Measurements from ENCODE around the gene CCM2.
"Not testable (repeated sequence)": the region's sequence is repeated elsewhere in the genome, so short reads cannot be mapped to it uniquely, and the experiment has no call there.

The CCM2 gene

DNA sequence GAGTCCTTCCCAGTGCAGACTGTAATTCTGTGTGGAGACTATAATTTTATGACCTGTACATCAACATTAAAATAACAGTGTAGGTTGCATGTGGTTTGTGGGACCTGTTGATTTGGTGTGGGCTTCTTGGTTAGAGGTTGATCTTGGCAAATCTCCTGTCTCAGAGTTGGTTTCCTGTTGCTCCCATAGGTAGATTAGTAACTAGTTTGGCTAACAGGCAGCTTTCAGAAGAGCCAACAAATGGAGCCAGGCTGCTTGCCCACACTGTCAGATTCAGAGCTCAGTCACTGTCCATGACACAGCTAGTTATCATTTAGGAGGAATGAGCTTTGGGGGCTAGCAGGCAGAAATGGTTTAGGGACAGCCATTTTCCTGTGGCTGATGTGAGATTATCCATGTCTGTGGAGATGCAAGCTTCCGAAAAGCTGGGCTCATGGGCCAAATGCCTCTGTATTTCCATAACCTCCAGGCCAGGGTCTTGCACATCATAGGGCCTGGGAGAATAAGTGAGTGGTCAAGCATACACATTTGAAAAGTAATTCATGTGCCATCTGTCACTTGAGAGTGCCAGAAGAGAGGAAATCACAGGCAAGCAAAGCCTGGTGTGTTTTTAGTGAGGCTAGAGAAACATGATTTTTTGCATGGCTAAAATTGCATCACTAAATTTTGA lies 33.4 kb downstream of the CCM2 start:
- Histone ChIP-seq H3K36me3 (ENCODE audit: control insufficient read depth in 1 of 2, insufficient read depth in 2 of 2, low read length in 2 of 2) (peaks cover 3 to 7% of the 10 kb centered on the region in 2 donors), H3K27me3 (ENCODE audit: low read depth, low read length) (no peaks in the 10 kb centered on the region), H3K4me1 (ENCODE audit: control insufficient read depth in 1 of 2, insufficient read depth in 2 of 2, low read length in 2 of 2) (peaks cover 10% of the 10 kb centered on the region in 2 donors), H3K4me3 (ENCODE audit: low read depth in 1 of 2, low read length in 2 of 2) (no peak overlapping the region), H3K9me3 (ENCODE audit: control insufficient read depth in 1 of 2, low read length in 2 of 2) (no peaks in the 10 kb centered on the region), H3K27ac (ENCODE audit: low read length) (no peak overlapping the region)

DNA sequence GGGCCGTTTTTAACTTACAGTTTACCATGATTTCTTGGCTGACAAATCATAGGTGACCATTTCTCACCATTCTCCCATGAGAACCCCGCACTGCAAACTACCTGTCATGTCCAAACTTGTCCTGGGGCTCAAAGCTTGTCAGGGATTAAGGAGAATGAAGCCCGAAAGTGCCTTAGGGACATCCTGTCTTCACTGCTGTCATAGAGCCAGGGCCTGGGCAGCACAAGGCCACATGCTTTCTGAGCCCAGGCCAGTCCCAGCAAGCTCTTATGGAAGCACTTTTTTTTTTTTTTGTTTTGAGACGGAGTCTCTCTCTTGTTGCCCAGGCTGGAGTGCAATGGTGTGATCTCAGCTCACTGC lies 33.9 kb downstream of the CCM2 start:
- H3K9me3 ChIP-seq (ENCODE audit: control insufficient read depth in 1 of 2, low read length in 2 of 2), result no peaks in the 10 kb centered on the region
- H3K4me1 ChIP-seq (ENCODE audit: control insufficient read depth in 1 of 2, insufficient read depth in 2 of 2, low read length in 2 of 2), result peaks cover 10% of the 10 kb centered on the region in 2 donors
- H3K27me3 ChIP-seq (ENCODE audit: low read depth, low read length), result no peaks in the 10 kb centered on the region
- H3K4me3 ChIP-seq (ENCODE audit: low read depth in 1 of 2, low read length in 2 of 2), result no peak overlapping the region
- peaks cover 8 to 12% of the 10 kb centered on the region in 2 donors for H3K36me3 ChIP-seq (ENCODE audit: control insufficient read depth in 1 of 2, insufficient read depth in 2 of 2, low read length in 2 of 2)
- H3K27ac ChIP-seq (ENCODE audit: low read length), result no peak overlapping the region

DNA sequence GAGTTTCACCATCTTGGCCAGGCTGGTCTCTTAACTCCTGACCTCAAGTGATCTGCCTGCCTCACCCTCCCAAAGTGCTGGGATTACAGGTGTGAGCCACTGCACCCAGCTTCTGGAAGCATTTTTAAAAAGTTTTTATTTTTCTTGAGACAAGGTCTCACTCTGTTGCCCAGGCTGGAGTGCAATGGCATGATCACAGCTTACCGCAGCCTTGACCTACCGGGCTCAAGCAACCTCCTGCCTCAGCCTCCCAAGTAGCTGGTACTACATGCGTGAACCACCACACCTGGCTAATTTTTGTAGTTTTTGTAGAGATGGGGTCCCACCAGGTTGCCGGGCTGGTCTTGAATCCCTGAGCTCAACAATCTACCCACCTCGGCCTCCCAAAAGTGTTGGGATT lies 34.7 kb downstream of the CCM2 start:
- H3K4me1 ChIP-seq (ENCODE audit: control insufficient read depth in 1 of 2, insufficient read depth in 2 of 2, low read length in 2 of 2); H3K9me3 ChIP-seq (ENCODE audit: control insufficient read depth in 1 of 2, low read length in 2 of 2); H3K4me3 ChIP-seq (ENCODE audit: low read depth in 1 of 2, low read length in 2 of 2); H3K27ac ChIP-seq (ENCODE audit: low read length); H3K27me3 ChIP-seq (ENCODE audit: low read depth, low read length): not testable (repeated sequence)
- H3K36me3 ChIP-seq (ENCODE audit: control insufficient read depth in 1 of 2, insufficient read depth in 2 of 2, low read length in 2 of 2), result peaks cover 13 to 17% of the 10 kb centered on the region in 2 donors

DNA sequence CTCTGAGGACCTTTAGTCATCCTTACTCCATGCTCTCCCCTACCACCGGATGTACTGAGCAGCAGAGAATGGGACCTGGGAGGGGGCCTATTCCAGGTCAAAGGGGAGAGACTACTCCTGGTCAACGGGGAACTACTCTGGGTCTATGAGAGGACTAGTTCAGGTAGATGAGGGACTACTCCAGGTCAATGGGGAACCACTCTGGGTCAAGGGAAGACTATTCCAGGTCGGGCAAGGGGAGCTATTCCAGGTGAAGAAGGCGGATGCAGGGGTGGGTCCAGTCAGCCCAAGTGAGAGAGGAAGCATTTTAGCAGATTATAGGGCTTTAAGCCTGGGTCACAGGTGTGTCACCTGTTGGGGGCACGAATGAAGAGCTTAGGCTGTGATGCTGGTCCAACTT lies 35.4 kb downstream of the CCM2 start:
- peaks cover 10% of the 10 kb centered on the region in 2 donors for H3K4me1 ChIP-seq (ENCODE audit: control insufficient read depth in 1 of 2, insufficient read depth in 2 of 2, low read length in 2 of 2)
- H3K4me3 ChIP-seq (ENCODE audit: low read depth in 1 of 2, low read length in 2 of 2), result no peak overlapping the region
- no peaks in the 10 kb centered on the region for H3K27me3 ChIP-seq (ENCODE audit: low read depth, low read length)
- peaks cover 13 to 18% of the 10 kb centered on the region in 2 donors for H3K36me3 ChIP-seq (ENCODE audit: control insufficient read depth in 1 of 2, insufficient read depth in 2 of 2, low read length in 2 of 2)
- H3K27ac ChIP-seq (ENCODE audit: low read length), result no peak overlapping the region
- no peaks in the 10 kb centered on the region for H3K9me3 ChIP-seq (ENCODE audit: control insufficient read depth in 1 of 2, low read length in 2 of 2)

DNA sequence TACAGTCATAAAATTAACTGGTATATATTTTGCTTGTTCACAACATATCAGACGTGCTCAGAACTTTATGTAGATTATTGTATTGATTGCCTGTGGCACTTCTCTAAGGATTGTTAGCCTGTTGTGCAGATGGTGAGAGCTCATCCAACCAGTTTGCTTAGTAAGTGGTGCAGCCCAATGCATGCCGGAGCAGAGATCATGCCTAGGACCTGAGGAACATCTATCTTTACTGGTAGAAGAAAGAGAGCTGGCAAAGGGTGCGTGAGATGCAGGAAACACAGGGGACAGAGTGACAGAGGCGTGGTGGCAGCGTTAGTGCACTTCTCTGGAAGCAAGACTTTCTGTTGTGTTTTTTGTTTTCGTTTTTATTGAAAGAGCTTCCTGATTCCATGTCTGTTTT lies 35.9 kb downstream of the CCM2 start:
- H3K4me3 ChIP-seq (ENCODE audit: low read depth in 1 of 2, low read length in 2 of 2), result no peak overlapping the region
- peaks cover 16 to 23% of the 10 kb centered on the region in 2 donors for H3K36me3 ChIP-seq (ENCODE audit: control insufficient read depth in 1 of 2, insufficient read depth in 2 of 2, low read length in 2 of 2)
- H3K27me3 ChIP-seq (ENCODE audit: low read depth, low read length), result no peaks in the 10 kb centered on the region
- H3K4me1 ChIP-seq (ENCODE audit: control insufficient read depth in 1 of 2, insufficient read depth in 2 of 2, low read length in 2 of 2), result peaks cover 10% of the 10 kb centered on the region in 2 donors
- no peak overlapping the region for H3K27ac ChIP-seq (ENCODE audit: low read length)
- no peaks in the 10 kb centered on the region for H3K9me3 ChIP-seq (ENCODE audit: control insufficient read depth in 1 of 2, low read length in 2 of 2)

DNA sequence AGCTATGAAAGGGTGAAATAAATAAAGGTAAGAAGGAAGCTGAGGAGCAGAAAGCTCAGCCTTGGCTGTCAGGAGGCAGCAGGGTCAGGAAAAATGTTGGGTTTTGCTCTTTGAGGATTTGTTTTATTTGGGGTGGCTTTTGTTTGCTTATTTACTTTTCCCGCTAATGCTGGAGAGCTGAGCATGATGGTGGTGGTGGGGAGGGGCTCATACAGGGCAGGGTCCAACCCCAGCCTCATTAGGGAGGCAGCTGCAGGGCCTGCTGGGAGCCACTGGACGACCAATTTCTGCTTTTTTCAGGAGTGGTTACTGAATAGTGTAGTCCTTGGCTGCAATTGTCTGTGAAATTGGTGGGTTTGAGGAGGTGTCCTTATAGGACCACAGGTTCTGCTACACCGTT lies 36.3 kb downstream of the CCM2 start:
- Histone ChIP-seq H3K36me3 (ENCODE audit: control insufficient read depth in 1 of 2, insufficient read depth in 2 of 2, low read length in 2 of 2) (peaks cover 20 to 27% of the 10 kb centered on the region in 2 donors), H3K27me3 (ENCODE audit: low read depth, low read length) (no peaks in the 10 kb centered on the region), H3K4me3 (ENCODE audit: low read depth in 1 of 2, low read length in 2 of 2) (no peak overlapping the region), H3K9me3 (ENCODE audit: control insufficient read depth in 1 of 2, low read length in 2 of 2) (no peaks in the 10 kb centered on the region), H3K4me1 (ENCODE audit: control insufficient read depth in 1 of 2, insufficient read depth in 2 of 2, low read length in 2 of 2) (peaks cover 10% of the 10 kb centered on the region in 2 donors), H3K27ac (ENCODE audit: low read length) (no peak overlapping the region)

DNA sequence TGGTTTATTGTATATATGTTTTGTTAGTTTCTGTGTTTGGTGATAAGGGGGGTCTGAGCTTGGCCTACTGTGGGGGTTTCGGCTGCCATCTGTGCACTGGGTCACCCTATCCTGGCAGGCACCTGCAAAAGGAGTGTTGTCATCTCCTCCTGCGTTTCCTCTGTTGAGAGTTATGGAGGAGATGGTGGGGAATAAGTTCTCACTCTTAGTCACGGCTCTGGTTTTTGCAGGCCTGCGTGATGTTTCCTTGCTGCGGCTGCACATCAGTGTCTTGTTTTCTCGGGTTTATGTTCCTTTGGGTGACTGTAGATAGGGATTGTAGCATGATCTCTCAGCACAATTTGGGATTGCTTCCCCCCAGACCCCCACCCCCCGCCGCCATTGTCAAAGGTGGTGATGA lies 36.8 kb downstream of the CCM2 start:
- Histone ChIP-seq H3K27me3 (ENCODE audit: low read depth, low read length) (no peaks in the 10 kb centered on the region), H3K27ac (ENCODE audit: low read length) (no peak overlapping the region), H3K4me3 (ENCODE audit: low read depth in 1 of 2, low read length in 2 of 2) (no peak overlapping the region), H3K36me3 (ENCODE audit: control insufficient read depth in 1 of 2, insufficient read depth in 2 of 2, low read length in 2 of 2) (peaks cover 25 to 31% of the 10 kb centered on the region in 2 donors), H3K9me3 (ENCODE audit: control insufficient read depth in 1 of 2, low read length in 2 of 2) (no peaks in the 10 kb centered on the region), H3K4me1 (ENCODE audit: control insufficient read depth in 1 of 2, insufficient read depth in 2 of 2, low read length in 2 of 2) (peaks cover 10% of the 10 kb centered on the region in 2 donors)

DNA sequence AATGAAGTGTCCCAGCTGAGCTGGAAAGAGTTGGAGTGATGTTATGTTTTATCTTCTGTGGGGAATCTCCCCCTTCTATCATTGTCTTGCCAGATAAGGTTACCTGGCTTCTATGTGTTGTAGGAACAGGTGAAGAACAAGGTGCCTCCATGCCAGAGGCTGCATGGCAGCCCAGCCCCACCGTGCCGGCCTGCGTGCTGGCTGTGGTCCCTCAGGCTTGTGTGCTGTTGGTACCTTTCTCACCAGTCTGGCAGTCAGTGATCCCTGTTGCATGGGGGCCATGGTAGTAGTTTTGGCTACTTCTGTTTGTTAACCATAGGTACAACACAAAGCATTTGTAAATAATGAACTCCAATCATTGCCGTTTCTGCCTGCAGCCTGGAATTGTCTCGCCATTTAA lies 37.9 kb downstream of the CCM2 start:
- Histone ChIP-seq H3K4me3 (ENCODE audit: low read depth in 1 of 2, low read length in 2 of 2) (no peak overlapping the region), H3K9me3 (ENCODE audit: control insufficient read depth in 1 of 2, low read length in 2 of 2) (no peaks in the 10 kb centered on the region), H3K4me1 (ENCODE audit: control insufficient read depth in 1 of 2, insufficient read depth in 2 of 2, low read length in 2 of 2) (peaks cover 10% of the 10 kb centered on the region in 2 donors), H3K36me3 (ENCODE audit: control insufficient read depth in 1 of 2, insufficient read depth in 2 of 2, low read length in 2 of 2) (peaks cover 27 to 29% of the 10 kb centered on the region in 2 donors), H3K27ac (ENCODE audit: low read length) (no peak overlapping the region), H3K27me3 (ENCODE audit: low read depth, low read length) (no peaks in the 10 kb centered on the region)

DNA sequence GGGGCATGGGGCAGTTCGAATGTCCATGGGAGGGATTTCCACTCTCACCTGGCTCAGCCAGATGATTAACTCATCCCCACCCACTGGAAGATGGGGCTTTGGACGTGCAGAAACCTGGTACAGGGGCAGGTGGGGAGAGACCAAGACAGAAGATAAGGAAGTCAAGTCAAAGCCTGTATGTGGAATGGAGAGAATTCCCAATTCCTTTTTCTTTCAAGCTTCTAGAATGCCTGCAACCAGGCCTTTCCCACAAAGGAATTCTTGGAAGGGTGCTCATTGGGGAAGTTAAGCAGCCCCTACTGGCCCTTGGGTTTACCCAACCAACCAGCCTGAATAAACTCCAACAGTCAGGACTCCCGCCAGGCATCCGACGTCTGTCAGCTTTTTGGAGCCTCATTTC lies 39.1 kb downstream of the CCM2 start:
- no peaks in the 10 kb centered on the region for H3K27me3 ChIP-seq (ENCODE audit: low read depth, low read length)
- peaks cover 4 to 5% of the 10 kb centered on the region in 2 donors for H3K4me1 ChIP-seq (ENCODE audit: control insufficient read depth in 1 of 2, insufficient read depth in 2 of 2, low read length in 2 of 2)
- H3K9me3 ChIP-seq (ENCODE audit: control insufficient read depth in 1 of 2, low read length in 2 of 2), result no peaks in the 10 kb centered on the region
- peaks cover 29 to 32% of the 10 kb centered on the region in 2 donors for H3K36me3 ChIP-seq (ENCODE audit: control insufficient read depth in 1 of 2, insufficient read depth in 2 of 2, low read length in 2 of 2)
- H3K27ac ChIP-seq (ENCODE audit: low read length), result no peak overlapping the region
- no peak overlapping the region for H3K4me3 ChIP-seq (ENCODE audit: low read depth in 1 of 2, low read length in 2 of 2)

DNA sequence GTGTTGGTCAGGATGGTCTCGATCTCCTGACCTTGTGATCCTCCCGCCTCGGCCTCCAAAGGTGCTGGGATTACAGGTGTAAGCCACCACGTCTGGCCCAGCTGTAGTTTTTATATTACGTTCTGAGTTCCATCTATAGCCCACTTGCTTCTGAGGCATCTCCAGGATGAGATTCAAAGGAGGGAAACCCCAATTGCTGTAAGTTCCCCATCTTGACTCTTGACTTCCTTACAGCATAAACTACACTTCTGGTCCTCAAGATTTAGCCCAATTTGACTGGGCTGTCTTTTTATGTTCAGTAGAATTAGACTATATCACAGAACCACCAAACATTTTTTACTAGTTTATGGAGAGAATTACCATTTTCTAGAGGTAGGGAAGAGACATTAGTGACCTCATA lies 44.3 kb downstream of the CCM2 start:
- no peak overlapping the region for H3K27ac ChIP-seq (ENCODE audit: low read length)

DNA sequence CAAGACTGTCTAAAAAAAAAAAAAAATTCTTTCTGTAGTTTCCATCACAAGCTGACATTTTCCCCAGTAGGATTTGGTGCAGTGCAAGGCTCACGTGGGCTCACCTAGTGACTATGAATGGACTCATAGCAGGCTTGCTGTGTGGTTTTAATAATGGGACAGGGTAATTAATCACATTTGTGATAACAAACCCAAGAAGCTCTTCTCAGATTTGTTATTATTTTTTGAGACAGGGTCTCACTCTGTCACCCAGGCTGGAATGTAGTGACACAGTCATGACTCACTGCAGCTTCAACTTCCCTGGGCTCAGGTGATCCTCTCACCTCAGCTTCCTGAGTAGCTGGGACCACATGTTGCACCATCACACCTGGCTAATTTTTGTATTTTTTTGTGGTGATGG lies 48.7 kb downstream of the CCM2 start:
- Histone ChIP-seq H3K27me3 (ENCODE audit: low read depth, low read length) (no peaks in the 10 kb centered on the region), H3K9me3 (ENCODE audit: control insufficient read depth in 1 of 2, low read length in 2 of 2) (no peaks in the 10 kb centered on the region), H3K4me1 (ENCODE audit: control insufficient read depth in 1 of 2, insufficient read depth in 2 of 2, low read length in 2 of 2) (no peaks in the 10 kb centered on the region), H3K36me3 (ENCODE audit: control insufficient read depth in 1 of 2, insufficient read depth in 2 of 2, low read length in 2 of 2) (peaks cover 5 to 10% of the 10 kb centered on the region in 2 donors), H3K27ac (ENCODE audit: low read length) (no peak overlapping the region), H3K4me3 (ENCODE audit: low read depth in 1 of 2, low read length in 2 of 2) (no peak overlapping the region)

More for the DNA sequence above, 44.3 kb downstream of the CCM2 start:
- no peaks in the 10 kb centered on the region for H3K4me1 ChIP-seq (ENCODE audit: control insufficient read depth in 1 of 2, insufficient read depth in 2 of 2, low read length in 2 of 2)
- no peaks in the 10 kb centered on the region for H3K9me3 ChIP-seq (ENCODE audit: control insufficient read depth in 1 of 2, low read length in 2 of 2)
- peaks cover 15 to 25% of the 10 kb centered on the region in 2 donors for H3K36me3 ChIP-seq (ENCODE audit: control insufficient read depth in 1 of 2, insufficient read depth in 2 of 2, low read length in 2 of 2)
- H3K4me3 ChIP-seq (ENCODE audit: low read depth in 1 of 2, low read length in 2 of 2), result no peak overlapping the region
- no peaks in the 10 kb centered on the region for H3K27me3 ChIP-seq (ENCODE audit: low read depth, low read length)

DNA sequence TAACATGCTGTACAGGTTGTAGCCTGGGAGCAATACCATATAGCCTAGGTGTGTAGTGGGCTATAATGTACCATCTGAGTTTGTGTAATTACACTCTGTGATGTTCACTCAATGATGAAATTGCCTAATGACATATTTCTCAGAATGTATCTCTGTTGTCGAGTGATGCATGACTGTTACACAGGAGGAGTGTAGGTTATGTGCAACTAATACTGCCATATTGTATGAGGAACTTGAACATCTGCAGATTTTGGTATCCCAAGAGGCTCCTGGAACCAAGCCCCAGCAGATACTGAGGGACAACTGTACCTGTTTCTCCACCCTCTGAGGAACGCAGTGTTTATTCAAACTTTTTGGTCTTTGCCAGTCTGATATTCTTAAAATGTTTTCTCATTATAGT lies 50.2 kb downstream of the CCM2 start:
- Histone ChIP-seq H3K36me3 (ENCODE audit: control insufficient read depth in 1 of 2, insufficient read depth in 2 of 2, low read length in 2 of 2) (peaks cover 5 to 10% of the 10 kb centered on the region in 2 donors), H3K27ac (ENCODE audit: low read length) (no peak overlapping the region), H3K4me3 (ENCODE audit: low read depth in 1 of 2, low read length in 2 of 2) (no peak overlapping the region), H3K27me3 (ENCODE audit: low read depth, low read length) (no peaks in the 10 kb centered on the region), H3K4me1 (ENCODE audit: control insufficient read depth in 1 of 2, insufficient read depth in 2 of 2, low read length in 2 of 2) (no peaks in the 10 kb centered on the region), H3K9me3 (ENCODE audit: control insufficient read depth in 1 of 2, low read length in 2 of 2) (no peaks in the 10 kb centered on the region)
